ENCODE measurements around the gene RTP3. TPM values are rescaled to one million over a fixed set of nuclear protein-coding genes. Genes with fewer than 3 reads are reported as not detected.

The RTP3 gene
- total RNA-seq, 1 donor from 2014 or later, result not detected

DNA sequence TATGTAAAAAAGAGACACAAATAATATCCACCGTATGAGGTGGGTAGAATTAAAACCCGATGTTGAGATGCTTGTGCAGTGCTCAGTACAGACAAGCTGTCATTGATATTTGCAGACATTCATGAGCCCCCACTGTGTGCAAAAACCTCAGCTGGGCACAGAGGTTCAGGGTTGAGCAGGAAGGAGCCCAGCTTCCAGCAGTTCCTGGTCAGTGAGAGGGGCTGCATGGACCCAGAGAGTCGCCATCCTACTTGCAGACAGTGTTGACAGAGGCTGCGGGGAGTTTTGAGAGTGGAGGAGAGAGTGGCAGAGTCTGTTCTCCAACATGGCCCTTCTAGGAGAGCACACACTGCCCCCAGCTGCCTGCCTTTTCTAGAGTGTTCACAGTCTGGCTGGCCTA, 26.9 kb upstream of the RTP3 start:
- no peaks in the 10 kb centered on the region for H3K36me3 ChIP-seq (ENCODE audit: control insufficient read depth, insufficient read depth, low read length)
- FAIRE-seq (no peak), DNase-seq (ENCODE audit: low read depth) (no peak)
- peaks cover 7% of the 10 kb centered on the region for H3K27me3 ChIP-seq (ENCODE audit: control insufficient read depth, insufficient read depth, low read length)
- H3K4me3 ChIP-seq (ENCODE audit: low read depth, low read length), result no peak overlapping the region
- TF ChIP-seq, protein P1, sequence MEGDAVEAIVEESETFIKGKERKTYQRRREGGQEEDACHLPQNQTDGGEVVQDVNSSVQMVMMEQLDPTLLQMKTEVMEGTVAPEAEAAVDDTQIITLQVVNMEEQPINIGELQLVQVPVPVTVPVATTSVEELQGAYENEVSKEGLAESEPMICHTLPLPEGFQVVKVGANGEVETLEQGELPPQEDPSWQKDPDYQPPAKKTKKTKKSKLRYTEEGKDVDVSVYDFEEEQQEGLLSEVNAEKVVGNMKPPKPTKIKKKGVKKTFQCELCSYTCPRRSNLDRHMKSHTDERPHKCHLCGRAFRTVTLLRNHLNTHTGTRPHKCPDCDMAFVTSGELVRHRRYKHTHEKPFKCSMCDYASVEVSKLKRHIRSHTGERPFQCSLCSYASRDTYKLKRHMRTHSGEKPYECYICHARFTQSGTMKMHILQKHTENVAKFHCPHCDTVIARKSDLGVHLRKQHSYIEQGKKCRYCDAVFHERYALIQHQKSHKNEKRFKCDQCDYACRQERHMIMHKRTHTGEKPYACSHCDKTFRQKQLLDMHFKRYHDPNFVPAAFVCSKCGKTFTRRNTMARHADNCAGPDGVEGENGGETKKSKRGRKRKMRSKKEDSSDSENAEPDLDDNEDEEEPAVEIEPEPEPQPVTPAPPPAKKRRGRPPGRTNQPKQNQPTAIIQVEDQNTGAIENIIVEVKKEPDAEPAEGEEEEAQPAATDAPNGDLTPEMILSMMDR (IDR thresholded peaks at IDR 0.05; ENCODE audit: insufficient read depth, low read length, severe bottlenecking), result no peak

DNA sequence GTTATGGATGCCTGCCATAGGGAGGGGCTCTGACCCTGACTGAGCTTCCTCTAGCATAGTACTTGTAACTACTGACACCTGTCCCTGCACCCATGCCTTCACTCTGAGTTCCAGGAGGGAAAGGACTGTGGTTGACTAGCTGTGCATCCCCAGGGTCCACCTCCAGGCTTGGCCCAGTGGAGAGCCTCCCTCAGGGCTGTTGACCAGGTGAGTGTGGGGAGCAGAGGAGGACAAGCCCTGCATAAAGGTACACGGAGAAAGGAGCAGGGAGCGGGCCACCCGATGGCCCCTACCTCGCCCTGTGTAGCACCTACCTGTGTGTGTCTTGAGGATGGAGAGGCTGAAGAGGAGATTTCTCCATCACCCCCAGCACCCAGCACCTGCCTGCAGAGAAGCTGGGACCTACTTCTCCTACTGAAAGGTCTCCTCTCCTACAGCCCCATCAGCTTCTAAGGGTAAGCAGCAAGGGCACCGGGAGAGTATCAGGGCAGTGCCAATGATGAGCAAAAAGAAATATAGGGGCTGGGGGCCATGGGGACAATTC, 26.3 kb upstream of the RTP3 start:
- DNase-seq (ENCODE audit: low read depth), result no peak
- no peak for FAIRE-seq
- no peaks in the 10 kb centered on the region for H3K36me3 ChIP-seq (ENCODE audit: control insufficient read depth, insufficient read depth, low read length)
- H3K27me3 ChIP-seq (ENCODE audit: control insufficient read depth, insufficient read depth, low read length), result peaks cover 7% of the 10 kb centered on the region
- TF ChIP-seq, protein P1 (IDR thresholded peaks at IDR 0.05; ENCODE audit: insufficient read depth, low read length, severe bottlenecking), result no peak
- H3K4me3 ChIP-seq (ENCODE audit: low read depth, low read length), result no peak overlapping the region

DNA sequence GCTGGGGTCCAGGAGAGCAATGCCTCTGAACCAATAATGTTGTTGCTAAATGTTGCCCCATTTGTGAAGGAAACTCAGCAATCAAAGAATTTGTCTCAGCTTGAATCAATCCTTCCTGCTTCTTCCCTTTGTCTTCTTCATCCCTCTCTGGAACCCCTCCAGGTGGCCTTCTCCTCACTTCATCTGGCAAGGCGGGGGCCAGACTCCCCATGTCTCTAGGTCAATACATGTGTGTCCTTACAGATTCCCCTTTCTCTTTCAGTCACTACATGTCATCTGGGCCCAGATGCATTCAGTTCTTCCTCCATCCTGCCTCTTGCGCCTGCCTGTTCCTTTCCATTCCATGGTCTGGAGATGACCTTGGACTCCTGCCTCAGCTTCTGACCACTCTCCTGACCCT, 25.0 kb upstream of the RTP3 start:
- no peak for FAIRE-seq
- H3K4me3 ChIP-seq (ENCODE audit: low read depth, low read length), result no peak overlapping the region
- TF ChIP-seq, protein P1 (IDR thresholded peaks at IDR 0.05; ENCODE audit: insufficient read depth, low read length, severe bottlenecking), result no peak
- H3K27me3 ChIP-seq (ENCODE audit: control insufficient read depth, insufficient read depth, low read length), result peaks cover 7% of the 10 kb centered on the region
- DNase-seq (ENCODE audit: low read depth), result no peak
- no peaks in the 10 kb centered on the region for H3K36me3 ChIP-seq (ENCODE audit: control insufficient read depth, insufficient read depth, low read length)

DNA sequence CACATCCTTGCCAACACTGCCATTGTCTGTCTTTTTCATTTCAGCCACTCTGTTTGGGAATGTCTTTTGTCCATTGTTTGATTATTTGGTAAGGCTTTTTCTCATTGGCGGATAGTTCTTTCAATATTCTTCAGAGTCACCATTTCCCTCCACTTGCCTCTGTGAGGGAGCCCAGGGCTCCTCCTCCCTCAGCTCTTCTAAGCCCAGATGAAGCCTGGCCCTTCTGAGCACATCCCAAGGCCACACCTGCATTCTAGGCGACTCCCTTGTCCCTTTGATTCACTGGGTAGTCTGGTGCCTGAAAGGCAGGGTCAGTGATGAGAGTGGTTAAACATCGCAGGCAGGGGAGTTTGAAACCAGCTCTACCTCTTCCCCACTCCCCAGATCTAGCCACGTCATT, 20.6 kb upstream of the RTP3 start:
- no peak for FAIRE-seq
- DNase-seq (ENCODE audit: low read depth), result no peak
- H3K27me3 ChIP-seq (ENCODE audit: control insufficient read depth, insufficient read depth, low read length), result peaks cover 7% of the 10 kb centered on the region

DNA sequence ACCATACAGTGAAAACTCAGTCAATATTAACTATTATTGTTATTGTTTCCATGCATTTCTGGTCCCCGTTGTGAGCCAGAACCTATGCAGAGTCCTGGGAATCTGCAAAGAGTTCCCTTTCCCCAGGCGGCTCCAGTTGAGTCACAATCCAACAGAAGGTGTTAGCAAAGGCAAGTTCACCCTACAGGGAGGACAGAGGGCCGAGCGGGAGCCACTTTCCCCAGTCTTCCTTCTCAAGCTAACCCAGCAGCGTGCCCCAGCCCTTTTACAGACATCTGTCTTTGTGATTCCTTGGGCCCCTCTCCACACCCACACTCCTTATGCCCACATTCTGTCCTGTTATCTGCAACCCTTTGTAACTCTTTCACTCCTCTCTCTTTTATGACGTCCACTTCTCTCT, 20.0 kb upstream of the RTP3 start:
- Histone ChIP-seq H3K27me3 (ENCODE audit: control insufficient read depth, insufficient read depth, low read length) (peaks cover 4% of the 10 kb centered on the region), H3K36me3 (ENCODE audit: control insufficient read depth, insufficient read depth, low read length) (no peaks in the 10 kb centered on the region), H3K4me3 (ENCODE audit: low read depth, low read length) (no peak overlapping the region)
- FAIRE-seq, result no peak
- DNase-seq (ENCODE audit: low read depth), result no peak
- TF ChIP-seq, protein P1 (IDR thresholded peaks at IDR 0.05; ENCODE audit: insufficient read depth, low read length, severe bottlenecking), result no peak

More for the DNA sequence above, 20.6 kb upstream of the RTP3 start:
- H3K4me3 ChIP-seq (ENCODE audit: low read depth, low read length), result no peak overlapping the region
- no peaks in the 10 kb centered on the region for H3K36me3 ChIP-seq (ENCODE audit: control insufficient read depth, insufficient read depth, low read length)
- TF ChIP-seq, protein P1 (IDR thresholded peaks at IDR 0.05; ENCODE audit: insufficient read depth, low read length, severe bottlenecking), result no peak

DNA sequence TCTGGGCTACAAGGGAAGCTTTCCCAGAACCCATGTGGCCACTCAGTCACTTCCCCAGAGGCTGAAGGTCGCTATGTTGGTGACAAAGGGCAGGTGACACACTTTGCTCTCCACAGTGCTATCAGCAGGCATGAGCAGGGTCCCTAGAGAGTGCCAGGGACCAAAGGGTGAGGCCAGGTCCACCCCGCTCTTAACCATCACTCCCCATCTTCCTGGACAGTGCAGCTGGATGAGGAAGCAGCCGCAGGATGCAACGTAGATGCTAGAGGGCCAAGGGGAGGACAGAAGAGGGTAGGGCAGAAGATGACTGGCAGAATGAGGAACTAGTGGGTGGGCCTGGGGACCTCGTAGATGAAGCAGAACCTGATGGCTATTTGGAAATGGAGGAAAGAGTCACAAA, 19.4 kb upstream of the RTP3 start:
- Histone ChIP-seq H3K4me3 (ENCODE audit: low read depth, low read length) (no peak overlapping the region), H3K27me3 (ENCODE audit: control insufficient read depth, insufficient read depth, low read length) (peaks cover 3% of the 10 kb centered on the region), H3K36me3 (ENCODE audit: control insufficient read depth, insufficient read depth, low read length) (no peaks in the 10 kb centered on the region)
- DNase-seq (ENCODE audit: low read depth), result no peak
- no peak for FAIRE-seq
- TF ChIP-seq, protein P1 (IDR thresholded peaks at IDR 0.05; ENCODE audit: insufficient read depth, low read length, severe bottlenecking), result no peak
